K562 (cell line): ENCODE measurements around the gene ZBTB46. TPM values are rescaled to one million over a fixed set of nuclear protein-coding genes. Genes with fewer than 3 reads are reported as not detected.
A peak's percentile ranks its signal among the peaks of the same experiment; 100 is the strongest.

Source experiments
- ATAC-seq: fragments of 200-7000 bp; cut with Tn5 transposase; 3 replicates; pipeline ENCODE4 v1.9.1; 2020; ENCODE audit warnings: moderate library complexity
- BruUV-seq: library from RNA; stranded (reverse); fragments of 400-500 nt; replicated peaks from 2 replicates; lab custom pipeline; 2021; lab: Mats Ljungman, UMichigan
- CTCF ChIA-PET: fragments of 300-600 bp; formaldehyde crosslinking; extraction: SDS; loops from one replicate; lab custom pipeline; 2021; ENCODE audit warnings: low intra/inter-chr PET ratio; lab: Yijun Ruan, JAX
- POLR2A ChIA-PET: fragments of 300-600, 350-650 bp; sonication (Branson Sonifier 250); formaldehyde crosslinking; extraction: SDS; loops from one replicate; lab custom pipeline; 2021; ENCODE audit warnings: antibody characterized with exemption, inconsistent platforms; lab: Yijun Ruan, JAX
- DNase-seq, 4 experiments: peaks; one replicate each; pipeline versions ENCODE4 v3.0.0 to v3.0.0-alpha.2; 2011 to 2018; ENCODE audit warnings: low spot score in 3 of 4, mixed read lengths in 3 of 4; ENCODE audit errors: extremely low read depth in 1 of 4
- FAIRE-seq: peaks from 2 replicates; lab custom pipeline; 2011; peaks lifted over from hg19 to GRCh38; lab: Jason Lieb, UNC
- H2AFZ ChIP-seq: 2 replicates; pipeline ENCODE4 v1.6.0; 2011; ENCODE audit warnings: low read depth, low read length, control low read depth, inconsistent platforms
- H3K27ac ChIP-seq: fragments of 200-600 bp; 3 replicates; pipeline ENCODE4 v1.8.0; 2011; ENCODE audit warnings: low read depth, mild to moderate bottlenecking, control low read depth, inconsistent platforms, low read length, moderate library complexity, mixed read lengths; ENCODE audit errors: extremely low read depth
- H3K27me3 ChIP-seq, 2 experiments: fragments of 300-600 bp in 1 of 2; 2 replicates in 1 of 2; 3 replicates in 1 of 2; pipeline versions ENCODE4 v1.6.0 to v1.8.0; 2011; ENCODE audit warnings: inconsistent platforms in 2 of 2, low read length in 2 of 2, mild to moderate bottlenecking in 1 of 2, mixed read lengths in 1 of 2, moderate library complexity in 1 of 2; ENCODE audit not compliant: control insufficient read depth in 2 of 2, insufficient read depth in 2 of 2
- H3K36me3 ChIP-seq: fragments of 300-600 bp; 3 replicates; pipeline ENCODE4 v1.8.0; 2011; ENCODE audit warnings: mild to moderate bottlenecking, low read length, inconsistent platforms; ENCODE audit not compliant: control insufficient read depth, insufficient read depth
- H3K4me1 ChIP-seq, 2 experiments: fragments of 200-600 bp in 1 of 2; replicated peaks in 1 of 2; 2 replicates in 1 of 2; 3 replicates in 1 of 2; pipeline versions ENCODE4 v1.5.1 to v1.8.0; 2011; ENCODE audit warnings: inconsistent platforms in 2 of 2, low read length in 2 of 2, mild to moderate bottlenecking in 1 of 2, mixed read lengths in 1 of 2, moderate library complexity in 1 of 2; ENCODE audit not compliant: control insufficient read depth in 2 of 2, insufficient read depth in 2 of 2
- H3K4me2 ChIP-seq: 2 replicates; pipeline ENCODE4 v1.6.1; 2011; ENCODE audit warnings: low read length, control low read depth, inconsistent platforms, mixed read lengths; ENCODE audit not compliant: insufficient read depth
- H3K4me3 ChIP-seq: fragments of 200-600 bp; sonication (generic), shearing (Covaris generic); 2 replicates; pipeline ENCODE4 v1.5.1; 2016; ENCODE audit warnings: control low read depth, inconsistent platforms
- H3K79me2 ChIP-seq: fragments of 200-600 bp; 3 replicates; pipeline ENCODE4 v1.8.0; 2011; ENCODE audit warnings: low read length, inconsistent platforms; ENCODE audit not compliant: control insufficient read depth, insufficient read depth
- H3K9ac ChIP-seq, 2 experiments: 2 replicates each; pipeline versions ENCODE4 v1.6.0 to v1.6.1; 2011; ENCODE audit warnings: low read depth in 2 of 2, low read length in 2 of 2, control low read depth in 1 of 2, inconsistent platforms in 1 of 2, mild to moderate bottlenecking in 1 of 2, mixed read lengths in 1 of 2; ENCODE audit not compliant: insufficient read depth in 1 of 2
- H3K9me1 ChIP-seq: one replicate; pipeline ENCODE4 v1.6.0; 2011; ENCODE audit warnings: inconsistent platforms, mild to moderate bottlenecking, low read length, moderate library complexity; ENCODE audit not compliant: control insufficient read depth, insufficient read depth
- H3K9me3 ChIP-seq: replicated peaks from 2 replicates; pipeline ENCODE4 v1.5.1; 2011; ENCODE audit warnings: low read depth, low read length, inconsistent platforms; ENCODE audit not compliant: control insufficient read depth, insufficient read depth
- H4K20me1 ChIP-seq: replicated peaks from 2 replicates; pipeline ENCODE4 v1.6.1; 2011; ENCODE audit warnings: low read length, inconsistent platforms, mixed read lengths; ENCODE audit not compliant: control insufficient read depth, insufficient read depth
- HMGN3 ChIP-seq: IDR thresholded peaks from 2 replicates; pipeline ENCODE4 v1.6.1; 2011; ENCODE audit warnings: borderline replicate concordance, low read depth, mild to moderate bottlenecking, mixed read lengths, low read length; ENCODE audit not compliant: insufficient read length; ENCODE audit errors: extremely low read depth
- ZNF592 ChIP-seq: fragments of 450-650 bp; IDR thresholded peaks from 2 replicates; pipeline ENCODE4 v1.6.1; 2017; ENCODE audit warnings: antibody characterized with exemption, mild to moderate bottlenecking
- WGBS: fragments of 100-300 bp; shearing (Covaris generic); methylation state at CpG from one replicate; pipeline ENCODE4 v1.1.6; 2016; ENCODE audit warnings: low coverage, mixed read lengths; ENCODE audit not compliant: insufficient coverage; ENCODE audit errors: missing lambda C conversion rate; 5-methylcytosine and 5-hydroxymethylcytosine counted together
- in situ Hi-C: fragments of 300-500 bp; cut with MboI; formaldehyde crosslinking; loops from 4 replicates; pipeline ENCODE4 v1.15.0; 2018; ENCODE audit warnings: inconsistent platforms, mixed read lengths
- intact Hi-C: fragments of 100-400 bp; cut with micrococcal nuclease; formaldehyde crosslinking; loops from 2 replicates; pipeline ENCODE4 v1.14.2; 2022
- polyA plus RNA-seq, 8 experiments: library from polyadenylated mRNA; depleted of rRNA in 4 of 8; stranded (reverse) in 5 of 8; unstranded in 3 of 8; fragments of >200 nt; fragmentation: Nextera tagmentation in 2 of 8; fragmentation: Illumina TruSeq in 1 of 8; extraction: Ambion mirVana in 2 of 8; extraction: Trizol in 1 of 8; gene quantifications; 2 replicates each; pipeline versions ENCODE4 v1.2.1 to v1.2.3, GENCODE V29; 2011 to 2014; ENCODE audit warnings: inconsistent platforms in 1 of 8, missing spikeins in 1 of 8
- total RNA-seq, 7 experiments: library from RNA; depleted of rRNA in 6 of 7; stranded (reverse); fragments of >200 nt in 6 of 7; fragmentation: Illumina TruSeq in 2 of 7; extraction: Trizol in 2 of 7; gene quantifications; 2 replicates each; pipeline versions ENCODE4 v1.2.1 to v1.2.3, GENCODE V29; 2011 to 2021; ENCODE audit warnings: low replicate concordance in 1 of 7

Gene ZBTB46
- total and polyA plus RNA-seq, 9 of the 15 experiments (the other 6 are each of a cell fraction or from before 2014, with no cell fraction given): 0.29 to 4.1 (median 1.1) TPM

DNA sequence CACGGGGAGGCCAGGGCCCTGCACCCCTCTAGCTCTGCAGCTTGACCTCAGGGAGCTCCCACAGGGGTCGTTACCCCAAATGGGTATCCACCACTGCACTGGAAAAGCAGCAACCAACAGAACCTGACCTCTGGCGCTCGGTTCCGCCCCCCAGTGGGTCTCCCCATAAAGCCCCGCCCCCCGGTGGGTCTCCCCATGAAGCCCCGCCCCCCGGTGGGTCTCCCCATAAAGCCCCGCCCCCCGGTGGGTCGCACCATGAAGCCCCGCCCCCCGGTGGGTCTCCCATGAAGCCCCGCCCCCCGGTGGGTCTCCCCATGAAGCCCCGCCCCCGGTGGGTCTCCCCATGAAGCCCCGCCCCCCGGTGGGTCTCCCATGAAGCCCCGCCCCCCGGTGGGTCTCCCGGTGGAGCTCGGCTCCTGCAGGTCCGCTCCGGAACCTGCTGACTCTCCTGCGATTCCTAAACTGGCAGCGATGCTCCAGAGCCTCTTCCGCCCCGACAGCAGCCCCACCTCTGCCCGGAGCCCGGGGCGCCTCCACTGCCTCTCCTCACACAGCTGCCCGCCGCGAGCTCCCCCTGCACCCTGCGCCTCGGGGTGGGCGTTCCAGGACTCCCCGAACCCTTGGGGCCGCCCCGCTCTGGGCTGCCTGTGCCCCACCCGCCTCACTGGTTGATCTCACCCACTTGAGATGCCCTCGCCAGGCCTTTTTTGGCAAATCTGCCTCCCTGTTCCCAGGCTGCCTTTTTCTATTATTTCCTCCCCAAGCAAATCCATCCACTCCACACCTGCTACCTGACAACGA is 79.4 kb downstream of the ZBTB46 start:
- intact Hi-C loops (no loop called here), in situ Hi-C loops (no loop called here)
- DNase-seq (peak in 2 of 4 experiments; percentile 24 to 39), FAIRE-seq (no peak), ATAC-seq (peak; percentile 6; the same call in 1 of the 3 replicates)
- H3K27ac ChIP-seq: no peak overlapping the region; the same call in 2 of the 3 replicates
- H4K20me1 ChIP-seq: no peaks in the 10 kb centered on the region
- ChIA-PET CTCF (no interaction called here), POLR2A (interaction anchor here (0.6 kb wide), 1 partner anchor 53 kb away, joined by 3 read pairs; no protein-coding TSS in a partner anchor)
- peak overlapping the region in 1 of 2 experiments; percentile 54; a peak in 3 of 4 replicates for H3K9ac ChIP-seq
- no peak overlapping the region for H3K4me3 ChIP-seq
- WGBS: 81% methylated on average over 20 of the region's 45 CpGs
- H3K79me2 ChIP-seq: no peaks in the 10 kb centered on the region
- no peaks in the 10 kb centered on the region for H3K27me3 ChIP-seq
- H3K36me3 ChIP-seq: no peaks in the 10 kb centered on the region
- no peaks in the 10 kb centered on the region for H3K9me1 ChIP-seq
- no TSS peak for BruUV-seq
- no peaks in the 10 kb centered on the region for H3K9me3 ChIP-seq
- peak overlapping the region; percentile 58 for H3K4me2 ChIP-seq
- H3K4me1 ChIP-seq: peaks cover 9 to 63% of the 10 kb centered on the region in 2 experiments
- peak; percentile 4 for TF ChIP-seq HMGN3
- TF ChIP-seq ZNF592: no peak
- H2AFZ ChIP-seq: peak overlapping the region; percentile 86
